GM10266 (cell line): ENCODE measurements around the gene SPON1.

Experiments
- DNase-seq: peaks from one replicate; pipeline ENCODE4 v3.0.0; 2012; ENCODE audit errors: extremely low spot score
- TF ChIP-seq, protein P1 (sequence below): IDR thresholded peaks from 2 replicates; pipeline ENCODE4 v1.5.1; 2012; ENCODE audit warnings: mild to moderate bottlenecking, low read depth; ENCODE audit not compliant: control insufficient read depth, insufficient read depth; ENCODE audit errors: missing control alignments

Gene SPON1

DNA sequence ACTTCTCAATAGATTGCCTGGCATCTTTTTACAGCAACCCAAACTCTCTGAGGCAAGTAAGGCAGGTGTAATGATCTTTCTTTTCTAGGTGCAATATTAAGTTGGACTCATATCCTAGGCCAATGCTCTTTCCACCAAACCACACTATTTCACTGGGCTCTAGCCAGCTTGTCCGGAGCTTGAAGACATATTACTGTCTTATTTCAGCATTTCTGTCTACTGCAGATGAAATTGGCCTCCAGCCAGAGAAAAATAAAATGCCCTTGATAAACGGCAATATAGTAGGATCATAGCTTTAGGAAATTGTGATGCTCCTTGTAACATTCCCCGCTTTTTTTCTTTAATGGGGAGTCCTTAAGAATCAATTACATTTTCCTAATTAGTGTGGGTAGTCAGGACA lies 48.1 kb downstream of the SPON1 start:
- DNase-seq: no peak
- TF ChIP-seq, protein P1, sequence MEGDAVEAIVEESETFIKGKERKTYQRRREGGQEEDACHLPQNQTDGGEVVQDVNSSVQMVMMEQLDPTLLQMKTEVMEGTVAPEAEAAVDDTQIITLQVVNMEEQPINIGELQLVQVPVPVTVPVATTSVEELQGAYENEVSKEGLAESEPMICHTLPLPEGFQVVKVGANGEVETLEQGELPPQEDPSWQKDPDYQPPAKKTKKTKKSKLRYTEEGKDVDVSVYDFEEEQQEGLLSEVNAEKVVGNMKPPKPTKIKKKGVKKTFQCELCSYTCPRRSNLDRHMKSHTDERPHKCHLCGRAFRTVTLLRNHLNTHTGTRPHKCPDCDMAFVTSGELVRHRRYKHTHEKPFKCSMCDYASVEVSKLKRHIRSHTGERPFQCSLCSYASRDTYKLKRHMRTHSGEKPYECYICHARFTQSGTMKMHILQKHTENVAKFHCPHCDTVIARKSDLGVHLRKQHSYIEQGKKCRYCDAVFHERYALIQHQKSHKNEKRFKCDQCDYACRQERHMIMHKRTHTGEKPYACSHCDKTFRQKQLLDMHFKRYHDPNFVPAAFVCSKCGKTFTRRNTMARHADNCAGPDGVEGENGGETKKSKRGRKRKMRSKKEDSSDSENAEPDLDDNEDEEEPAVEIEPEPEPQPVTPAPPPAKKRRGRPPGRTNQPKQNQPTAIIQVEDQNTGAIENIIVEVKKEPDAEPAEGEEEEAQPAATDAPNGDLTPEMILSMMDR: no peak

DNA sequence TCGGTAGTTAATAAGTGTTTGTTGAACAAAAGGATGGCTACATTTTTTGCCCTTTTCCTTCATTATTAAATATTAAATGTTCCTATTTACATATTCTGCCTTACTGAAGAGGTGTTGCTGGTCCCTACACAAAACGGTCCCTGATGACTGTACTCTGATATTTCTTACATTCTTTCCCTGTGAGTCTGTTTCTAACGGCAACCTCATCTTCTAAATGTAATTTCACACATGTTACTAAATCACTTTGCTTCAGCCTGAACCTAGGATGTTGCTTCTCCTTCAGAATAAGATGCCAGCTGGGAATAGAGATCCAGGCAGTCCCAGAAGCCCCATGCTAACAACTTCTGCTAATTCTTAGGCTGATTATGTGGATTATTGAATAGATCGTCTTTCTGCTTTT lies 50.3 kb downstream of the SPON1 start:
- no peak for DNase-seq
- TF ChIP-seq, protein P1: no peak

DNA sequence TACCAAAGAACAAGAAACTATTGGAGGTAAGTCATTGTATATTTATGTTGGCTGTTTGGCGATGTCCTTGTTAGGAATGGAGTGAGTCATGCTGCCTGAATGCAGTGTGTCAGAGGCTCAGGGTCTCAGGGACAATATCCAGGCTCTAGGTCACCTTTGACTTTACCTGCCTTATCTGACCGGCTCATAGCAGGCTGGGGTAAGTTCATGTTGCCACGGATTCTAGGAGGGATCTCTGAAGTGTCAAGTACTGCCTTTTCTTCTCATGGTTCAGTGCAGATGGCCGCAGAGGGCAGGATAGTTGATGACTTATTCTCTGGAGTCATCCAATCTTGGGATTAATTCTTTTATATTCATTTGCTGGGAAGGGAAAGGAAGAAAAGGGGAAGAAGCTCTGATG lies 53.2 kb downstream of the SPON1 start:
- TF ChIP-seq, protein P1: no peak
- DNase-seq: no peak

DNA sequence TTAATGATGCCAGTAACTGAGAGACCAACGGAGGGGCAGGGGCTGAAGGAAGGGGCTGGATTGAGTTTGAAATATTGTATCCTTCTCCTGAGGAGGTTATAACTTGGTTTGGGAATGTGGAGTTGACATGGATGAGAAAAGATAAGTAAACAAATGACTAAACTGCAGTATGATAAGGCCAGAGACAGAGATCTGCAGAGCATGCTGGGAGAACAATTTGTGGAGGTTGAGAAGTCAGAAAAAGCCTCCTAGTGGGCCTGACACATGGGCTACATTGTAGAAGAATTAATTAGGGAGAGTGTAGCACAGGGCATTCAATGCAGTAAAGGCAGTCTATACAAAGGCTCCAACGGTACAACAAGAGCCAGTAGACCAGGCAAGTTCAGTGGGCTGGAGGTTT lies 55.9 kb downstream of the SPON1 start:
- DNase-seq: no peak
- TF ChIP-seq, protein P1: no peak

DNA sequence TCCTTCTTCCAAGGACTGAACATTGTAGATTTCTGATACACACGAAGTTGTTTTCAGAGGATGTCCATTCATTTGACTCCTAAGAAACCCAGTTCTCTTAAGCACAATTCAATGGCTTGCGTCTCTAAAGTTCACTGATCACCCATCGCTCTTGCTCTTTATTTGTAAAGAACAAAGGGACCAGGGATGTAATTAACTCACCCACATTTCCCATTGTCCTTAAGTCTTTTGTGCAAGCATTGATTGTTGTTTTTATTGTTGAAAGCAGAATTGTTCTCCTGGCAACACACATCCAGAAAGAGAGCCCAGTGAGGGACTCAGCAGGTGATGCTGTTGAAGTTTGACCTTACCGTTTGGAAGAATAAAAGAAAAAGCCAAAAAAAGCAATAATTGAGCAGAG lies 59.2 kb downstream of the SPON1 start:
- TF ChIP-seq, protein P1: no peak
- DNase-seq: no peak

DNA sequence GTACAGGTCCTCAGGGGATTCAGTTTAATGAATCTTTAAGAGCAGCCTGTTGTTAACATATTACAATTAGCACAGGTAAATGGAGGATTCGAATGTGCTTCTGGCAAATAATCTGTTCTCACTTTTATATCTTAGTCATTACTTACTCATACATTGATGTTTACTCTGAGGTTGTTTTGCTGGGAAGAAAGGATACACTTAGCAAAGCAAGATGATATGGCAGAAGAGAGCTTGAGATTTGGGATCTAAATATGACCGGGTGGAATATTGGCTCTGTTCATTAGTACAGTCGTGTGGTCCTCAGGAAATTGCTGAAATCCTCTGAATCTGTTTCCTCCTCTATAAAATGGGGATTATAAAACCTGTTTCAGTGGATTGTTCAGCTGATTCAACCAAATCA lies 59.7 kb downstream of the SPON1 start:
- TF ChIP-seq, protein P1: no peak
- no peak for DNase-seq

DNA sequence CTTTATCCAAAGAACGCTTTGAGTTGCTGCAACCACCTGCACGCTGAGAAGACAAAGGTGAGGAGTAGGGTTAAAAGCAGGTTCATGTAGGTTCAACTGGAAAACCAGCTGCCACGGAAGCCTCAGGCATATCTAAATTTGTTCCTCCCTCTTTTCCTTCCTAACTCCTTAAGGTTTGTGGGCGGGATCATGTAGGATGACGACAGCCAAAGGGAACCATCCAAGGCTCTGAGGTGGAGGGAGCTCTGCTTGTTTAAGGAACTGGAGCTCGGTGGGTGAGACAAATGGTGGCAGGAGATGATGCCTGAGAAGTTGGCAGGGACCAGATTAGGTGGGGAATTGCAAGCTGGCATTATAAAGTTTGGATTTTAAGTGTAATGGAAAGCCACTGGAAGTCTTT lies 60.3 kb downstream of the SPON1 start:
- no peak for DNase-seq
- TF ChIP-seq, protein P1: no peak
